Neural cell (in vitro differentiated cells): Measurements from ENCODE around the gene SPEG. TPM values are rescaled to one million over a fixed set of nuclear protein-coding genes. Genes with fewer than 3 reads are reported as not detected.

Experiments
- H2AFZ ChIP-seq: fragments of 200-600, 300-800 bp; sonication (generic), shearing (Covaris generic); 2 replicates; pipeline ENCODE4 v1.6.0; 2014; ENCODE audit warnings: low read depth, mild to moderate bottlenecking, antibody characterized with exemption, low read length, moderate library complexity
- H3F3A ChIP-seq: fragments of 200-600 bp; shearing (Covaris generic); 2 replicates; pipeline ENCODE4 v1.6.1; 2016; ENCODE audit warnings: mild to moderate bottlenecking, moderate library complexity, mixed read lengths, antibody characterized with exemption, low read length; ENCODE audit not compliant: insufficient read depth, poor library complexity, severe bottlenecking
- H3K27ac ChIP-seq: fragments of 200-600, 300-800 bp; sonication (generic), shearing (Covaris generic); 2 replicates; pipeline ENCODE4 v1.5.1; 2014; ENCODE audit warnings: mild to moderate bottlenecking, low read length, moderate library complexity
- H3K27me3 ChIP-seq: fragments of 300-800, 200-600 bp; sonication (generic), shearing (Covaris generic); 2 replicates; pipeline ENCODE4 v1.6.0; 2014; ENCODE audit warnings: mild to moderate bottlenecking, low read depth, low read length, moderate library complexity; ENCODE audit not compliant: insufficient read depth
- H3K36me3 ChIP-seq: fragments of 300-800, 200-600 bp; sonication (generic), shearing (Covaris generic); 2 replicates; pipeline ENCODE4 v1.5.1; 2014; ENCODE audit warnings: mild to moderate bottlenecking, antibody characterized with exemption, low read length, moderate library complexity; ENCODE audit not compliant: insufficient read depth
- H3K4me2 ChIP-seq: fragments of 300-800, 200-600 bp; sonication (generic), shearing (Covaris generic); 2 replicates; pipeline ENCODE4 v1.6.0; 2014; ENCODE audit warnings: mild to moderate bottlenecking, low read length
- H3K4me3 ChIP-seq: fragments of 300-800, 200-600 bp; sonication (generic), shearing (Covaris generic); 2 replicates; pipeline ENCODE4 v1.5.1; 2014; ENCODE audit warnings: mild to moderate bottlenecking, low read length, moderate library complexity
- H3K79me2 ChIP-seq: fragments of 200-600 bp; shearing (Covaris generic); replicated peaks from 2 replicates; pipeline ENCODE4 v1.6.0; 2014; ENCODE audit warnings: mild to moderate bottlenecking, low read length, moderate library complexity; ENCODE audit not compliant: insufficient read depth
- H3K9ac ChIP-seq: fragments of 300-800, 200-600 bp; sonication (generic), shearing (Covaris generic); 2 replicates; pipeline ENCODE4 v1.6.1; 2016; ENCODE audit warnings: mild to moderate bottlenecking, low read length, mixed read lengths
- H3K9me2 ChIP-seq: fragments of 200-600 bp; shearing (Covaris generic); 2 replicates; pipeline ENCODE4 v1.6.1; 2016; ENCODE audit warnings: mild to moderate bottlenecking, low read length, mixed read lengths; ENCODE audit not compliant: insufficient read depth
- H3K9me3 ChIP-seq: fragments of 200-600, 300-800 bp; sonication (generic), shearing (Covaris generic); 2 replicates; pipeline ENCODE4 v1.6.1; 2016; ENCODE audit warnings: mild to moderate bottlenecking, mixed run types, low read length, moderate library complexity, mixed read lengths
- H4K20me1 ChIP-seq: fragments of 200-600 bp; shearing (Covaris generic); 2 replicates; pipeline ENCODE4 v1.6.1; 2016; ENCODE audit warnings: mild to moderate bottlenecking, mixed run types; ENCODE audit not compliant: insufficient read depth
- CTCF ChIP-seq: fragments of 450-650 bp; IDR thresholded peaks from 2 replicates; pipeline ENCODE4 v1.5.1; 2014; ENCODE audit warnings: antibody characterized with exemption, mild to moderate bottlenecking, moderate library complexity; ENCODE audit not compliant: poor library complexity, severe bottlenecking
- EP300 ChIP-seq: fragments of 450-650 bp; conservative IDR thresholded peaks from 2 replicates; pipeline ENCODE4 v1.6.1; 2014; ENCODE audit warnings: antibody characterized with exemption, mild to moderate bottlenecking, moderate library complexity; ENCODE audit not compliant: poor library complexity, severe bottlenecking
- EZH2 ChIP-seq: fragments of 200-600, 300-800 bp; shearing (Covaris generic), sonication (generic); IDR thresholded peaks from 2 replicates; pipeline ENCODE4 v1.6.1; 2014; ENCODE audit warnings: antibody characterized with exemption, low read length, borderline replicate concordance, mild to moderate bottlenecking; ENCODE audit not compliant: insufficient read depth, poor library complexity, severe bottlenecking
- MXI1 ChIP-seq: fragments of 450-650 bp; conservative IDR thresholded peaks from 2 replicates; pipeline ENCODE4 v1.6.1; 2014; ENCODE audit warnings: antibody characterized with exemption, mild to moderate bottlenecking; ENCODE audit not compliant: poor library complexity, severe bottlenecking
- POLR2AphosphoS5 ChIP-seq: IDR thresholded peaks from 2 replicates; pipeline ENCODE4 v1.6.1; 2012
- RAD21 ChIP-seq: fragments of 450-650 bp; conservative IDR thresholded peaks from 2 replicates; pipeline ENCODE4 v1.6.1; 2014; ENCODE audit warnings: antibody characterized with exemption, mild to moderate bottlenecking, moderate library complexity
- REST ChIP-seq: IDR thresholded peaks from 2 replicates; pipeline ENCODE4 v1.6.1; 2012; ENCODE audit warnings: borderline replicate concordance
- SMC3 ChIP-seq: fragments of 450-650 bp; conservative IDR thresholded peaks from 2 replicates; pipeline ENCODE4 v1.6.1; 2014; ENCODE audit warnings: antibody characterized with exemption, mild to moderate bottlenecking, moderate library complexity; ENCODE audit not compliant: poor library complexity
- TAF1 ChIP-seq: IDR thresholded peaks from 2 replicates; pipeline ENCODE4 v1.6.1; 2012; ENCODE audit warnings: low read depth
- polyA plus RNA-seq: library from polyadenylated mRNA; depleted of rRNA; stranded (reverse); fragments of >200 nt; gene quantifications from 2 replicates; pipeline ENCODE4 v1.2.3, GENCODE V29; 2014

SPEG gene
- polyA plus RNA-seq, 1 donor from 2014 or later: 58.3 TPM

GRCh38 chr2:219526320-219527075, 91.9 kb downstream of the SPEG start:
- Histone ChIP-seq H3K4me2 (no peak overlapping the region), H3K9ac (peak overlapping the region; percentile 22), H3K36me3 (no peaks in the 10 kb centered on the region), H3F3A (no peaks in the 10 kb centered on the region), H4K20me1 (no peaks in the 10 kb centered on the region), H3K9me3 (no peaks in the 10 kb centered on the region), H3K4me3 (no peak overlapping the region), H3K27ac (no peak overlapping the region), H3K79me2 (no peaks in the 10 kb centered on the region), H3K9me2 (no peaks in the 10 kb centered on the region), H2AFZ (no peak overlapping the region), H3K27me3 (peaks cover 7% of the 10 kb centered on the region)
- TF ChIP-seq POLR2AphosphoS5 (no peak), REST (no peak), SMC3 (no peak), EZH2 (no peak), EP300 (no peak), CTCF (no peak)

- Histone ChIP-seq H3K4me3 (no peak overlapping the region), H3K27me3 (peaks cover 7% of the 10 kb centered on the region), H3K79me2 (no peaks in the 10 kb centered on the region), H3K9me3 (no peaks in the 10 kb centered on the region), H4K20me1 (no peaks in the 10 kb centered on the region), H3K9ac (no peak overlapping the region), H2AFZ (no peak overlapping the region), H3K36me3 (no peaks in the 10 kb centered on the region), H3K27ac (no peak overlapping the region), H3K4me2 (no peak overlapping the region), H3F3A (no peaks in the 10 kb centered on the region), H3K9me2 (no peaks in the 10 kb centered on the region)
- TF ChIP-seq CTCF: no peak
- no peak for TF ChIP-seq SMC3
- TF ChIP-seq REST: no peak
- no peak for TF ChIP-seq EZH2
- no peak for TF ChIP-seq EP300
- TF ChIP-seq POLR2AphosphoS5: no peak
- no peak for TF ChIP-seq MXI1
- TF ChIP-seq RAD21: no peak
- TF ChIP-seq TAF1: no peak
Measured at GRCh38 chr2:219527076-219527394, 92.4 kb downstream of the SPEG start.
